Cardiac muscle cell (in vitro differentiated cells and primary cell): ENCODE results near the gene RHCE. TPM values are rescaled to one million over a fixed set of nuclear protein-coding genes. Genes with fewer than 3 reads are reported as not detected.
"Not testable (repeated sequence)": the region's sequence is repeated elsewhere in the genome, so short reads cannot be mapped to it uniquely, and the experiment has no call there.

Source experiments
- DNase-seq, 2 donors: peaks; one replicate each; pipeline versions ENCODE4 v3.0.0 to v3.0.0-alpha.2; 2010 to 2017; ENCODE audit warnings: low read depth in 1 of 2, low spot score in 1 of 2
- H3K27ac ChIP-seq: fragments of 200-600 bp; sonication (generic); 2 replicates; pipeline ENCODE4 v1.5.1; 2016
- H3K27me3 ChIP-seq: fragments of 200-600 bp; sonication (generic); 2 replicates; pipeline ENCODE4 v1.6.0; 2016; ENCODE audit warnings: control low read depth
- H3K36me3 ChIP-seq: fragments of 200-600 bp; sonication (generic); 2 replicates; pipeline ENCODE4 v1.5.1; 2016; ENCODE audit warnings: control low read depth
- H3K4me1 ChIP-seq: fragments of 200-600 bp; sonication (generic); 2 replicates; pipeline ENCODE4 v1.8.1; 2017; ENCODE audit warnings: low read depth, mild to moderate bottlenecking, mixed run types
- H3K4me3 ChIP-seq: fragments of 200-600 bp; sonication (generic); 2 replicates; pipeline ENCODE4 v1.5.1; 2016; ENCODE audit warnings: mild to moderate bottlenecking
- H3K9me3 ChIP-seq: fragments of 200-600 bp; sonication (generic); 2 replicates; pipeline ENCODE4 v1.5.1; 2017; ENCODE audit warnings: low read depth, mild to moderate bottlenecking, control low read depth
- CTCF ChIP-seq: IDR thresholded peaks from 2 replicates; pipeline ENCODE4 v1.5.1; 2012; ENCODE audit warnings: low read depth, mild to moderate bottlenecking, low read length
- polyA plus RNA-seq: library from polyadenylated mRNA; unstranded; fragments of >200 nt; fragmentation: Nextera tagmentation; extraction: Ambion mirVana; gene quantifications from 2 replicates; pipeline ENCODE4 v1.2.1, GENCODE V29; 2016
- total RNA-seq: library from RNA; depleted of rRNA; stranded (reverse); fragments of >200 nt; gene quantifications from 2 replicates; pipeline ENCODE4 v1.2.3, GENCODE V29; 2016

Gene RHCE
- total and polyA plus RNA-seq, 2 experiments from 2014 or later: 2.1 to 4.9 TPM

- Histone ChIP-seq H3K27me3 (no peaks in the 10 kb centered on the region), H3K9me3 (no peaks in the 10 kb centered on the region), H3K4me3 (no peak overlapping the region), H3K27ac (no peak overlapping the region), H3K36me3 (no peaks in the 10 kb centered on the region), H3K4me1 (no peaks in the 10 kb centered on the region)
- TF ChIP-seq CTCF: no peak
- DNase-seq: no peak
Measured at GRCh38 chr1:25425098-25426085, 4.8 kb upstream of the RHCE start.

GRCh38 chr1:25423206-25423605 is 2.6 kb upstream of the RHCE start:
- H3K27ac ChIP-seq, H3K4me3 ChIP-seq, DNase-seq, H3K4me1 ChIP-seq, H3K9me3 ChIP-seq, H3K36me3 ChIP-seq, H3K27me3 ChIP-seq: not testable (repeated sequence)

- H3K4me1 ChIP-seq, H3K27me3 ChIP-seq, H3K9me3 ChIP-seq, DNase-seq, H3K27ac ChIP-seq, H3K36me3 ChIP-seq, H3K4me3 ChIP-seq: not testable (repeated sequence)
Measured at GRCh38 chr1:25419339-25419738, 1.3 kb downstream of the RHCE start.

- H3K4me3 ChIP-seq, DNase-seq, H3K36me3 ChIP-seq: not testable (repeated sequence)
Measured at GRCh38 chr1:25417280-25417679, 3.3 kb downstream of the RHCE start.

GRCh38 chr1:25414578-25414977 is 6.0 kb downstream of the RHCE start:
- H3K9me3 ChIP-seq, H3K4me3 ChIP-seq, H3K36me3 ChIP-seq, H3K27ac ChIP-seq, H3K27me3 ChIP-seq, H3K4me1 ChIP-seq, DNase-seq: not testable (repeated sequence)

More at GRCh38 chr1:25417280-25417679, 3.3 kb downstream of the RHCE start:
- H3K4me1 ChIP-seq, H3K27me3 ChIP-seq, H3K9me3 ChIP-seq, H3K27ac ChIP-seq: not testable (repeated sequence)

GRCh38 chr1:25414157-25414556 is 6.5 kb downstream of the RHCE start:
- not testable (repeated sequence) for H3K4me1 ChIP-seq, H3K9me3 ChIP-seq, H3K36me3 ChIP-seq, H3K27ac ChIP-seq, H3K4me3 ChIP-seq, DNase-seq, H3K27me3 ChIP-seq

GRCh38 chr1:25412872-25413623 is 7.6 kb downstream of the RHCE start:
- H3K9me3 ChIP-seq, H3K27ac ChIP-seq, H3K27me3 ChIP-seq, DNase-seq, H3K36me3 ChIP-seq, H3K4me3 ChIP-seq, H3K4me1 ChIP-seq: not testable (repeated sequence)

- DNase-seq, H3K4me1 ChIP-seq, H3K9me3 ChIP-seq, H3K27ac ChIP-seq, H3K27me3 ChIP-seq, H3K4me3 ChIP-seq, H3K36me3 ChIP-seq: not testable (repeated sequence)
Measured at GRCh38 chr1:25409641-25410427, 10.8 kb downstream of the RHCE start.

- not testable (repeated sequence) for DNase-seq, H3K36me3 ChIP-seq, H3K4me1 ChIP-seq, H3K4me3 ChIP-seq, H3K27ac ChIP-seq, H3K27me3 ChIP-seq, H3K9me3 ChIP-seq
Measured at GRCh38 chr1:25405731-25406305, 14.8 kb downstream of the RHCE start.
